Activated CD8-positive, alpha-beta memory T cell treated with anti-CD3 and anti-CD28 coated beads, Interleukin-2, amount 50 U/mL, for 1 hour (primary cell): ENCODE results near the gene GLB1L.
A peak's percentile ranks its signal among the peaks of the same experiment; 100 is the strongest.

Experiments used
- DNase-seq: peaks from one replicate; pipeline ENCODE4 v3.0.0-alpha.2; 2020; ENCODE audit errors: extremely low read depth

GLB1L gene

GRCh38 chr2:219223831-219224610 is 21.2 kb downstream of the GLB1L start:
- DNase-seq, result no peak

- DNase-seq, result no peak
These were observed 23.2 kb downstream of the GLB1L start for GRCh38 chr2:219221957-219222518.

GRCh38 chr2:219220652-219221402 is 24.4 kb downstream of the GLB1L start:
- DNase-seq, result no peak

GRCh38 chr2:219219784-219220532 is 25.3 kb downstream of the GLB1L start:
- DNase-seq, result no peak

- DNase-seq, result peak; percentile 71
These were observed 26.2 kb downstream of the GLB1L start, which contains the start of gene ABCB6 for GRCh38 chr2:219218732-219219701. ABCB6 (minus strand) TSS chr2:219218958; CDS start chr2:219218673, 285 bp downstream.

GRCh38 chr2:219218217-219218731 is 27.0 kb downstream of the GLB1L start:
- no peak for DNase-seq

- no peak for DNase-seq
These were observed 28.7 kb downstream of the GLB1L start for GRCh38 chr2:219216535-219216915.

- no peak for DNase-seq
These were observed 29.2 kb downstream of the GLB1L start for GRCh38 chr2:219215871-219216534.

- DNase-seq, result no peak
These were observed 30.5 kb downstream of the GLB1L start for GRCh38 chr2:219214786-219215185.

GRCh38 chr2:219214141-219214540 is 31.1 kb downstream of the GLB1L start:
- DNase-seq, result no peak

GRCh38 chr2:219213486-219214071 is 31.7 kb downstream of the GLB1L start:
- no peak for DNase-seq

- DNase-seq, result no peak
These were observed 32.2 kb downstream of the GLB1L start for GRCh38 chr2:219213026-219213415.

- no peak for DNase-seq
These were observed 34.3 kb downstream of the GLB1L start for GRCh38 chr2:219210886-219211362.

GRCh38 chr2:219210196-219210885 is 34.9 kb downstream of the GLB1L start:
- no peak for DNase-seq

GRCh38 chr2:219209236-219210195 is 35.7 kb downstream of the GLB1L start:
- no peak for DNase-seq

- no peak for DNase-seq
These were observed 37.1 kb downstream of the GLB1L start for GRCh38 chr2:219207884-219208740.
